K562 (cell line): ENCODE results near the gene RAB25. TPM values are rescaled to one million over a fixed set of nuclear protein-coding genes. Genes with fewer than 3 reads are reported as not detected.

Experiments used
- C11orf30 ChIP-seq: fragments of 450-650 bp; IDR thresholded peaks from 2 replicates; pipeline ENCODE4 v1.6.1; 2016; ENCODE audit warnings: low read depth, mild to moderate bottlenecking
- DNMT1 ChIP-seq: fragments of 450-650 bp; IDR thresholded peaks from 2 replicates; pipeline ENCODE4 v1.6.1; 2016; ENCODE audit warnings: antibody characterized with exemption, mild to moderate bottlenecking
- HCFC1 ChIP-seq: IDR thresholded peaks from 2 replicates; pipeline ENCODE4 v1.6.1; 2012; ENCODE audit warnings: low read depth, low read length, improper control_type of control experiment
- MAFG ChIP-seq: fragments of 450-650 bp; conservative IDR thresholded peaks from 2 replicates; pipeline ENCODE4 v1.6.1; 2016; ENCODE audit warnings: missing genetic modification characterization, missing compliant biosample characterization
- MEIS2 ChIP-seq: fragments of 450-650 bp; IDR thresholded peaks from 2 replicates; pipeline ENCODE4 v1.6.1; 2014; ENCODE audit warnings: mild to moderate bottlenecking; ENCODE audit not compliant: partially characterized antibody
- POLR3G ChIP-seq: IDR thresholded peaks from 2 replicates; pipeline ENCODE4 v1.6.1; 2011; ENCODE audit not compliant: insufficient read length, insufficient replicate concordance; ENCODE audit errors: extremely low read depth
- RREB1 ChIP-seq: fragments of 250-450 bp; sonication (Bioruptor Pico); IDR thresholded peaks from 2 replicates; pipeline ENCODE4 v1.4.0; 2020
- SREBF2 ChIP-seq: sonication (generic); formaldehyde crosslinking; IDR thresholded peaks from 2 replicates; pipeline ENCODE4 v1.4.0; 2020; ENCODE audit warnings: mild to moderate bottlenecking, missing genetic modification reagents
- U2AF2 ChIP-seq: fragments of 200-400 bp; formaldehyde crosslinking; optimal IDR thresholded peaks from 2 replicates; pipeline ENCODE3; 2017; ENCODE audit warnings: low read depth, mild to moderate bottlenecking, low read length
- WHSC1 ChIP-seq: IDR thresholded peaks from one replicate; pipeline ENCODE4 v1.6.1; 2012; ENCODE audit warnings: low read length, control low read depth, inconsistent platforms
- polyA plus RNA-seq, 8 experiments: library from polyadenylated mRNA; depleted of rRNA in 4 of 8; stranded (reverse) in 5 of 8; unstranded in 3 of 8; fragments of >200 nt; fragmentation: Nextera tagmentation in 2 of 8; fragmentation: Illumina TruSeq in 1 of 8; extraction: Ambion mirVana in 2 of 8; extraction: Trizol in 1 of 8; gene quantifications; 2 replicates each; pipeline versions ENCODE4 v1.2.1 to v1.2.3, GENCODE V29; 2011 to 2014; ENCODE audit warnings: inconsistent platforms in 1 of 8, missing spikeins in 1 of 8
- total RNA-seq, 7 experiments: library from RNA; depleted of rRNA in 6 of 7; stranded (reverse); fragments of >200 nt in 6 of 7; fragmentation: Illumina TruSeq in 2 of 7; extraction: Trizol in 2 of 7; gene quantifications; 2 replicates each; pipeline versions ENCODE4 v1.2.1 to v1.2.3, GENCODE V29; 2011 to 2021; ENCODE audit warnings: low replicate concordance in 1 of 7
- TF ChIP-seq, protein P1 (sequence below): sonication (generic); formaldehyde crosslinking; IDR thresholded peaks from 2 replicates; pipeline ENCODE4 v1.8.0; 2022; ENCODE audit warnings: mild to moderate bottlenecking, missing genetic modification reagents, borderline replicate concordance
- TF ChIP-seq, protein P2 (sequence below): fragments of 150-350 bp; IDR thresholded peaks from 2 replicates; pipeline ENCODE4 v1.6.1; 2014; ENCODE audit warnings: low read depth, mild to moderate bottlenecking, low read length, borderline replicate concordance
- TF ChIP-seq, protein P3 (sequence below): IDR thresholded peaks from 2 replicates; pipeline ENCODE4 v1.6.1; 2011; ENCODE audit warnings: borderline replicate concordance, low read depth, mild to moderate bottlenecking, moderate library complexity, low read length; ENCODE audit not compliant: insufficient read depth, poor library complexity, severe bottlenecking

Gene RAB25
- total and polyA plus RNA-seq, 9 of the 15 experiments (the other 6 are each of a cell fraction or from before 2014, with no cell fraction given) = 0.10 to 0.27 (median 0.13) TPM; not detected in 6

GRCh38 chr1:156054500-156055280 is 6.3 kb upstream of the RAB25 start, which contains the start of gene LAMTOR2 (continued):
- TF ChIP-seq, protein P1, sequence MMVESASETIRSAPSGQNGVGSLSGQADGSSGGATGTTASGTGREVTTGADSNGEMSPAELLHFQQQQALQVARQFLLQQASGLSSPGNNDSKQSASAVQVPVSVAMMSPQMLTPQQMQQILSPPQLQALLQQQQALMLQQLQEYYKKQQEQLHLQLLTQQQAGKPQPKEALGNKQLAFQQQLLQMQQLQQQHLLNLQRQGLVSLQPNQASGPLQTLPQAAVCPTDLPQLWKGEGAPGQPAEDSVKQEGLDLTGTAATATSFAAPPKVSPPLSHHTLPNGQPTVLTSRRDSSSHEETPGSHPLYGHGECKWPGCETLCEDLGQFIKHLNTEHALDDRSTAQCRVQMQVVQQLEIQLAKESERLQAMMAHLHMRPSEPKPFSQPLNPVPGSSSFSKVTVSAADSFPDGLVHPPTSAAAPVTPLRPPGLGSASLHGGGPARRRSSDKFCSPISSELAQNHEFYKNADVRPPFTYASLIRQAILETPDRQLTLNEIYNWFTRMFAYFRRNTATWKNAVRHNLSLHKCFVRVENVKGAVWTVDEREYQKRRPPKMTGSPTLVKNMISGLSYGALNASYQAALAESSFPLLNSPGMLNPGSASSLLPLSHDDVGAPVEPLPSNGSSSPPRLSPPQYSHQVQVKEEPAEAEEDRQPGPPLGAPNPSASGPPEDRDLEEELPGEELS (CRISPR knock-in tag) = no peak
- TF ChIP-seq POLR3G (no peak), SREBF2 (CRISPR knock-in tag) (no peak), HCFC1 (peak; percentile 100), RREB1 (CRISPR knock-in tag) (no peak), C11orf30 (peak; percentile 53; the same call in 1 of the 2 replicates), MAFG (tag) (no peak), DNMT1 (no peak), MEIS2 (no peak), WHSC1 (no peak), U2AF2 (no peak)
- TF ChIP-seq, protein P2, sequence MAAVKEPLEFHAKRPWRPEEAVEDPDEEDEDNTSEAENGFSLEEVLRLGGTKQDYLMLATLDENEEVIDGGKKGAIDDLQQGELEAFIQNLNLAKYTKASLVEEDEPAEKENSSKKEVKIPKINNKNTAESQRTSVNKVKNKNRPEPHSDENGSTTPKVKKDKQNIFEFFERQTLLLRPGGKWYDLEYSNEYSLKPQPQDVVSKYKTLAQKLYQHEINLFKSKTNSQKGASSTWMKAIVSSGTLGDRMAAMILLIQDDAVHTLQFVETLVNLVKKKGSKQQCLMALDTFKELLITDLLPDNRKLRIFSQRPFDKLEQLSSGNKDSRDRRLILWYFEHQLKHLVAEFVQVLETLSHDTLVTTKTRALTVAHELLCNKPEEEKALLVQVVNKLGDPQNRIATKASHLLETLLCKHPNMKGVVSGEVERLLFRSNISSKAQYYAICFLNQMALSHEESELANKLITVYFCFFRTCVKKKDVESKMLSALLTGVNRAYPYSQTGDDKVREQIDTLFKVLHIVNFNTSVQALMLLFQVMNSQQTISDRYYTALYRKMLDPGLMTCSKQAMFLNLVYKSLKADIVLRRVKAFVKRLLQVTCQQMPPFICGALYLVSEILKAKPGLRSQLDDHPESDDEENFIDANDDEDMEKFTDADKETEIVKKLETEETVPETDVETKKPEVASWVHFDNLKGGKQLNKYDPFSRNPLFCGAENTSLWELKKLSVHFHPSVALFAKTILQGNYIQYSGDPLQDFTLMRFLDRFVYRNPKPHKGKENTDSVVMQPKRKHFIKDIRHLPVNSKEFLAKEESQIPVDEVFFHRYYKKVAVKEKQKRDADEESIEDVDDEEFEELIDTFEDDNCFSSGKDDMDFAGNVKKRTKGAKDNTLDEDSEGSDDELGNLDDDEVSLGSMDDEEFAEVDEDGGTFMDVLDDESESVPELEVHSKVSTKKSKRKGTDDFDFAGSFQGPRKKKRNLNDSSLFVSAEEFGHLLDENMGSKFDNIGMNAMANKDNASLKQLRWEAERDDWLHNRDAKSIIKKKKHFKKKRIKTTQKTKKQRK = no peak
- TF ChIP-seq, protein P3, sequence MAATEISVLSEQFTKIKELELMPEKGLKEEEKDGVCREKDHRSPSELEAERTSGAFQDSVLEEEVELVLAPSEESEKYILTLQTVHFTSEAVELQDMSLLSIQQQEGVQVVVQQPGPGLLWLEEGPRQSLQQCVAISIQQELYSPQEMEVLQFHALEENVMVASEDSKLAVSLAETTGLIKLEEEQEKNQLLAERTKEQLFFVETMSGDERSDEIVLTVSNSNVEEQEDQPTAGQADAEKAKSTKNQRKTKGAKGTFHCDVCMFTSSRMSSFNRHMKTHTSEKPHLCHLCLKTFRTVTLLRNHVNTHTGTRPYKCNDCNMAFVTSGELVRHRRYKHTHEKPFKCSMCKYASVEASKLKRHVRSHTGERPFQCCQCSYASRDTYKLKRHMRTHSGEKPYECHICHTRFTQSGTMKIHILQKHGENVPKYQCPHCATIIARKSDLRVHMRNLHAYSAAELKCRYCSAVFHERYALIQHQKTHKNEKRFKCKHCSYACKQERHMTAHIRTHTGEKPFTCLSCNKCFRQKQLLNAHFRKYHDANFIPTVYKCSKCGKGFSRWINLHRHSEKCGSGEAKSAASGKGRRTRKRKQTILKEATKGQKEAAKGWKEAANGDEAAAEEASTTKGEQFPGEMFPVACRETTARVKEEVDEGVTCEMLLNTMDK = no peak
